ENCODE results near the gene MANSC1.
"Not testable (repeated sequence)": the region's sequence is repeated elsewhere in the genome, so short reads cannot be mapped to it uniquely, and the experiment has no call there.

Gene MANSC1

GRCh38 chr12:12365446-12365802 lies 15.4 kb upstream of the MANSC1 start:
- no peak for DNase-seq (ENCODE audit: low read depth)

- DNase-seq (ENCODE audit: low read depth): no peak
These were observed 14.9 kb upstream of the MANSC1 start for GRCh38 chr12:12364787-12365445.

GRCh38 chr12:12358528-12358927 lies 8.5 kb upstream of the MANSC1 start:
- no peak for DNase-seq (ENCODE audit: low read depth)

GRCh38 chr12:12357719-12358461 lies 7.8 kb upstream of the MANSC1 start:
- no peak for DNase-seq (ENCODE audit: low read depth)

GRCh38 chr12:12356896-12357718 lies 7.1 kb upstream of the MANSC1 start, which contains the start of gene BORCS5:
Gene BORCS5 (plus strand): TSS chr12:12357078. CDS start chr12:12357452, 374 bp downstream.
- peak; percentile 96 for DNase-seq (ENCODE audit: low read depth)

GRCh38 chr12:12356467-12356895 lies 6.4 kb upstream of the MANSC1 start:
- DNase-seq (ENCODE audit: low read depth): no peak

- no peak for DNase-seq (ENCODE audit: low read depth)
These were observed 3.8 kb upstream of the MANSC1 start for GRCh38 chr12:12353807-12354206.

- DNase-seq (ENCODE audit: low read depth): no peak
These were observed 3.2 kb upstream of the MANSC1 start for GRCh38 chr12:12353276-12353675.

GRCh38 chr12:12351468-12352185 lies 1.6 kb upstream of the MANSC1 start:
- not testable (repeated sequence) for DNase-seq (ENCODE audit: low read depth)

GRCh38 chr12:12350868-12351463 lies 924 bp upstream of the MANSC1 start:
- DNase-seq (ENCODE audit: low read depth): no peak

- DNase-seq (ENCODE audit: low read depth): no peak
These were observed 11.4 kb downstream of the MANSC1 start for GRCh38 chr12:12338527-12339168.

- DNase-seq (ENCODE audit: low read depth): no peak
These were observed 13.5 kb downstream of the MANSC1 start for GRCh38 chr12:12336511-12336910.

GRCh38 chr12:12336049-12336411 lies 14.0 kb downstream of the MANSC1 start:
- no peak for DNase-seq (ENCODE audit: low read depth)

- DNase-seq (ENCODE audit: low read depth): peak; percentile 33
These were observed 15.5 kb downstream of the MANSC1 start for GRCh38 chr12:12334367-12335040.

GRCh38 chr12:12333407-12334366 lies 16.4 kb downstream of the MANSC1 start:
- DNase-seq (ENCODE audit: low read depth): no peak

- no peak for DNase-seq (ENCODE audit: low read depth)
These were observed 18.1 kb downstream of the MANSC1 start for GRCh38 chr12:12331896-12332295.

- no peak for DNase-seq (ENCODE audit: low read depth)
These were observed 18.7 kb downstream of the MANSC1 start for GRCh38 chr12:12331244-12331771.

GRCh38 chr12:12327802-12328201 lies 22.2 kb downstream of the MANSC1 start:
- DNase-seq (ENCODE audit: low read depth): no peak

- DNase-seq (ENCODE audit: low read depth): no peak
These were observed 23.8 kb downstream of the MANSC1 start for GRCh38 chr12:12326262-12326661.
